Measurements from ENCODE around the gene TIAM1.

GRCh38 chr21:31201144-31201543 lies 142.9 kb downstream of the TIAM1 start:
- no peak for TF ChIP-seq CTCF (IDR thresholded peaks at IDR 0.05)
- TF ChIP-seq ZFX (IDR thresholded peaks at IDR 0.05; ENCODE audit: borderline replicate concordance), result no peak
